Measurements from ENCODE around the gene IRF2BPL.
A peak's percentile ranks its signal among the peaks of the same experiment; 100 is the strongest.

Gene IRF2BPL

GRCh38 chr14:77009014-77009413 lies 19.5 kb downstream of the IRF2BPL start:
- DNase-seq = no peak

DNA sequence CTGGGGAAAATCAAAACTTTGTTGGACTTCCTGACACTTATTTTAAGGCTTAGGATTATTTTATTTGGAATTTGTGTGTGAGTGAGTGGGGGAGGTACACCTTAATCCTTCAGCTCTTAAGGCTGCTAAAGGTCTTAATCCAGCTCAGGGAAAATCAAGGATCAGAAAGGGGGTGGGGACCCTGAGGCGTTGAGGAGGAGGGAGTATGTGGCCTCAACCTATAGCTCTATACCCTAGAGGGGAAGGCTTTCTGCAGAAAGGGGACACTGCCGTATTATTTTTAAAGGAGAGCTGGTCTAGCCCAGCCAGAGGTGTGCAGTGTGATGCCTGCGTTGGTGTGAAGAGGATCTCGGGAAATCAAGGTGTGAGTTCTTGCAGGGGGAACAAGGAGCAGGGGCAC lies 20.0 kb downstream of the IRF2BPL start:
- no peak for DNase-seq

- no peak for DNase-seq
Observed at GRCh38 chr14:77007975-77008421, 20.5 kb downstream of the IRF2BPL start.

GRCh38 chr14:77007183-77007974 lies 21.1 kb downstream of the IRF2BPL start:
- DNase-seq = no peak

DNA sequence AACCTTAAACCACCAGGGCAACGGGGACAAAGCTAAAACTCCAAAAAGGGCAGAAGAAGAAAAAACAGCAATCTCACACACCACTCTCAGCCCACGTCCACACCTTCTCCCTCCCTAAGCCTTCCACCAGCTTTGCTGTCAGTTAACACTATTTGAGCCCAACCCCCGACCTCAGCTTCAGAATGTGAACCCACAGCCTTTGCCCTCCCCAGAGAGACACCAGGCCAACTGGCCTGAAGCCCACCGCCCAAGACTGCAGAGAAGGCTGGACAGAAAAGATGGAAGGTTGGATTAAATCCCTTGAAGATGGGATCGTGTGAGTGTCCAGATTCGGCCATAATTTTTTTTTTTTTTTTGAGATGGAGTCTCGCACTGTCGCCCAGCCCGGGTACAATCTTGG lies 22.4 kb downstream of the IRF2BPL start:
- DNase-seq = no peak

- DNase-seq = no peak
Observed at GRCh38 chr14:77005559-77005958, 22.9 kb downstream of the IRF2BPL start.

- DNase-seq = no peak
Observed at GRCh38 chr14:77004711-77005460, 23.6 kb downstream of the IRF2BPL start.

DNA sequence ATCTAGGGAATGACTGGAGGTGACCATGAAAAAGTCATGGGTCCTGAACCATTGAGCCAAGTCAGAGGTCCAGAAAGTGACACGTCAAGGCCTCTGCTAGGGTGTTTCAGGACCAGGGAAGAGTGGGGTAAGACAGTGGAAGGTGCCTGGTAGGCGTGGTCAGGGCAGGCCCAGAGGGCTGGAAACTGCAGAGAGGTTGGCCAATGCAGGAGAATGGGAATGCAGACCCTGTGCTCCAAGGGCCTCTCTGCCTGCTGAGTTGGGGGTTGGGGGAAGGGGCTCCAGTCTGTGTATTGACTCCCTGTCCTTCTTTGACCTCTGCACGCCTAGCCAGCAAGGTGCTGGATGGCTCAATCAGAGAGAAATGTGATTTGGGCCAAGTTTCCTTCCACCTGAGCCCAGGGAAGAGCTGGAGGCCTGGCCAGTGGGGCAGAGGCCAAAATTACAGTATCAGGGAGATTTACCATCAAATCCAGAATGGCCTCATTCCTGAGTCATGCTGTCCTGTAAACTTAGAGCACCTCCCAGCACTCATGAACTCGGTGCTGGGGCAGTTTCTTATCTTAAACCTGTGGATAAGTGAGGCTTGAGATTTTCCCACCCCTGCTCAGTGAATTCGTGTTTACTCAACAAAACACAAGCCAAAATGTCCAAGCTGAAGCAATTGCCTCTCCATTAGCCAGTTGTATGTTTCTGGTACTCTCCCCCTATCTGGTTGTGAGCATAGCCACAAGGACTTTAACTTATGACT lies 24.4 kb downstream of the IRF2BPL start:
- DNase-seq = no peak

GRCh38 chr14:77002889-77003288 lies 25.6 kb downstream of the IRF2BPL start:
- no peak for DNase-seq

DNA sequence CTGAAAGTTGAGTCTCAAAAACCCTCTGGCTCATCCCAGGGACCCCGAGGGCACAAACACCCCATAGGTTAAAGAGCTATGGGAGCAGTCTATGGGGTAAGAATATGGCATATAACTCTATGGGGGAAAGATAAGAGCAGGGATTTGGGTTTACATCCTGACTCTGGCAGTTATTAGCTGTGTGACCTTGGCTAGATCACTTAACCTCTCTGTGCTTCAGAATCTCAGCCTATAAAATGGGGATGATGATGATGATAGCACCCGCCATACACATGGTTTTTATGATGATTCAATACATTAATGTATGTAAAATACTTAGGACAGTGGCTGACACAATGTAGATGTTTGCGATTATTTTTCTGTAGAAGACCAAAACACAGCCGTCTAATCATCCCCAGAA lies 26.2 kb downstream of the IRF2BPL start:
- DNase-seq = no peak

- peak; percentile 90 for DNase-seq
Observed at GRCh38 chr14:77000340-77001270, 27.9 kb downstream of the IRF2BPL start.

DNA sequence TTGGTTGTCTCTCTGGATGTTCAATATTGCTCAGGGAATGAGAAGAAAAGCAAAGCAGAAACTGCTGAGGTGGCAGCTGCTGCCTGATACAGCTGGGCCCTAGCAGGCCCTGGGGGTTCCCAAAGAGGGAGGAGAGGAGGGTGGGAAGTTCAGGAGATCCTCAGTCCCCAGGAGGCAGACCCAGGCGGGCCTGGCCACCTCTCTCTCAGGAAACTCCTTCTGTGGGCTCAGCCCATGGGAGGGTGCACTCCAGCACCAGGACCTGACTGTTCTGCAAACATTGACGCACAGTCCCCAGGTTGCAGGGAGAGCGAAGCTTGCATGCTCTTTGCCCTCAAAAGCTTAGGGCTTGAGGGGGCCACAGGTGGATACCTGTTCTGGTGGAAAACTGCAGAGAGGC lies 29.6 kb downstream of the IRF2BPL start:
- no peak for DNase-seq

DNA sequence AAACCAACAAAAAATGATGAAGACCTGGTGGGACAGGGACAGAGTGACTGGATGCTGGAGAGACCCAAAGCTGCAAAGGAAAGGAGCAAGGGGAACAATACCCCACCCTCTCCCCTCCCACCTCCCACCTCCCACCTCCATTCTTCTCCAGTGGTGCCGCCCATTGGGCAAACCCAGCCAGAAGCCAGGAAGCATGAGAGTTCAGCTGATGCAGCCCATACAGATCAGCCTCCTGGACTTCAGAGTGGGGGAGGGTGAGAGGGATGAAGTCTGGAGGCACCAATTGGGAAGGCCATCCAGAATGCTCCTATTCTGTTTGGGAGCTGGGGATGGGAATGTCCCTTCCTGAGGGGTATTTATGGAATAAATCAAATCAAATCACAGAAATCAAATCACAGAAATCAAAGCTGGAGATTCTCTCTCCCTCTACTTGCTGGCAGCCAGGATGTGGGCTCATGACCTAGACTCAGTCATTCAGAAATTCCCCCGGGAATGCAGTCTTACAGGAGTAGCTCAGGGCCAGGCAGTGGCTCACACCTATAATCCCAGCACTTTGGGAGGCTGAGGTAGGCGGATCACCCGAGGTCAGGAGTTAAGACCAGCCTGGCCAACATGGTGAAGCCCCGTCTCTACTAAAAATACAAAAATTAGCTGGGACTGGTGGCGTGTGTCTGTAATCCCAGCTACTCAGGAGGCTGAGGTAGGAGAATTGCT lies 31.1 kb downstream of the IRF2BPL start:
- peak; percentile 57 for DNase-seq

DNA sequence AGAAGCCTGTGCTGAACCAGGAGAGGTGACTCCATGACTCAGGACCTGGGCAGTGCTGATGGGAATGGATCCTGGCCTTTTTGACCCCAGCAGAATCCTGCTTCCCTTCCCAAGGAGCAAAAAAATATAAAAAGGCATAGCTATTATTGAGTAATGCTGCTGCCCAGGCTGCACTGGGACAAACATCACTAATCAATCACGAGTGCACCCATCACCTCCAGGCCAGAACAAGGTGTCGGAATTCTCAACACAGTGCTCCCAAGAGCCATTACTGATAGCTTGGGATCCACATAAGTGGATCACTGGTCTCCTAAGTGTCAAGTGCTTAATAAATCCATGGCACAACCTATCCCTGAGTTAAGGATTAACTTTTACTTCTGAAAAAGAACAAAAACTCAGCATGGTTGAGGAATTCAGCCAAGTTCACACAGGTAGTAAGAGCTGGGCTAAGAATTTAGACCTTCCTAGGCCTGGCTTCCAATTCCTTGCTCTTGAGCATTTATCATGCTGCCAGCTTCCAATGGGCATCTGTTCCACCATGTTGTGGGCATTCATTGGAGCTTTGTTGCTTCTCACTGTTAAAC lies 31.9 kb downstream of the IRF2BPL start:
- no peak for DNase-seq

GRCh38 chr14:76995279-76996035 lies 33.1 kb downstream of the IRF2BPL start:
- no peak for DNase-seq

DNA sequence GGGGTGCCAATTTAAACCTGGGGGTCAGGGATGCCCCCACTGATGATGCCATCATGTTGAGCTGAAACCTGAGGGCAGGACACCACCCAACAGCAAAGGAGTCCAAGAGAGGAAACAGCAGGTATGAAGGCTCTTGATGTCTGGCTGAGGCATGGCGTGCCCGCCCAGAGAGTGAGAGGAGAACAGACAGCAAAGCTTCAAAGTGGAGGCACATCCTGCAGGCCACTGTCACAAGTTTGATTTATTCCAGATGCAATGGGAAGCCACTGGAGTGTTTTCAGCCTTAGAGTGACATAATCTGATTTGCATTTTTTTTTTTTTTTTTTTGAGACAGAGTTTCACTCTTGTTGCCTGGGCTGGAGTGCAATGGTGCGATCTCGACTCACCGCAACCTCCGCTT lies 34.8 kb downstream of the IRF2BPL start:
- DNase-seq = no peak

- DNase-seq = no peak
Observed at GRCh38 chr14:76990084-76990483, 38.4 kb downstream of the IRF2BPL start.

DNA sequence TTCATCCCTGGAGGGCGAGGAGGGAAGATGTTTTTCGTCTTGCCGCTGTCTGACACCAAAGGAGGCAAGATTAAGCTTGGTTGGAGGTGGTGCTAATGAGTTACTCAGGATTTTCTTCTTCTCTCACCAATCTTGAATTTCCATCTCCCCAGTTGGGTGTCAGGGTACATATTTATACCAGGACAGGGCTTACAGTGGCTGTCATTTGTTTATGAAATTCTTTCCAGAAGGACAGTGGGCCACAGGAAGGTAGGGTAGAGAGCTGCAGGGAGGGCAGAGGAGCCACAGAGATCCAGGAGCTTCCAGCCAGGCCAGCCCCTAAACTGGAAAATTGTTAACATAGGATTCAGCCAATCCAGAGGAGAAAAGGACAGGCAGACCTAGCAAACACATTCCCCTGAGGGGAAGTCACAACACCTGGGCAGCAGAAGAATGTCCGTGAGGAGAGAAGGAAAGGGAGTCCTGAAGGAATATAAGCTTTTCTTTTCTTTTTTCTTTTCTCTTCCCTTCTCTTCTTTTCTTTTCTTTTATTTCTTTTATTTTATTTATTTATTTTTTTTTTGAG lies 40.5 kb downstream of the IRF2BPL start:
- DNase-seq = no peak

- DNase-seq = no peak
Observed at GRCh38 chr14:76986231-76986565, 42.3 kb downstream of the IRF2BPL start.

DNA sequence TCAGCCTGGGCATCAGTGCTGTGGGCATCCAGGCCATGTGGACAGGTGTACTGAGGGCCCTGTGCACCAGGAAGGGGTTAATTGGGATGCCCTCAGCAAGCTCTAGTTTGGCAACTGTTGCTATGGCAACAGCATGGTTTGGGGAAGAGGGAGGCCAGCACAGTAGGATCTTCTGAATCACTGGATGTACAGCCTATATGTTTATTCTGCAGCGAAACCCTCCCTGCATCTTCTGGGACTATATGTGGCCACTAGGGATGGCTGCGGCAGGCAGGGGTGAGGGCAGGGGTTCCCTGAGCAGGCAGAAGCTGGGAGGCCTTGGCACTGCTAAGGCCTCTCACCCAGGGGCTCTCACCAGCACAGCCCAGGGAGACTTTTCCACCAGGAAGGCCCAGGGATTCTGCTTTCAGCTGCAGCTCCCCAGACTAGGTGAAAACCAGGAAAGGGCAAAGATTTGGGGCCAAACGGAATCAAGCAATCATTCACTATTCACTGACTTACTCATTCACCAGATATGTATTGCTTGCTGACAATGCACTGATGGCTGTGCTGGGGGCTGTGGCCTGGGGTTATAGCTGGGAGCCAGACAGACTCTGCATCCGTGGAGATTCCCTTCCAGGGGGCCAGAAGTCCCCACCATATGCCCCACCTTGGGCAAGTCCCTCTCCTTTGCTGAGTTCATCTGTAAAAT lies 42.8 kb downstream of the IRF2BPL start:
- DNase-seq = peak; percentile 56

Data from eye (tissue), 1 donor.